Body of pancreas (tissue), 4 donors: ENCODE results near the gene SLC27A3. TPM values are rescaled to one million over a fixed set of nuclear protein-coding genes. Genes with fewer than 3 reads are reported as not detected.
A peak's percentile ranks its signal among the peaks of the same experiment; 100 is the strongest.

Experiments used
- ATAC-seq: fragments of 150-250 bp; one replicate; pipeline ENCODE4 v1.9.1; 2016
- DNase-seq, 4 donors: peaks; one replicate each; pipeline ENCODE4 v3.0.0-alpha.2; 2019
- H3K27ac ChIP-seq, 4 donors: fragments of 200-600 bp; sonication (generic); 1 replicate in 3 of 4; 2 replicates in 1 of 4; pipeline versions ENCODE4 v1.5.1 to v1.6.1; 2016 to 2019; ENCODE audit warnings: mild to moderate bottlenecking in 1 of 4, mixed read lengths in 1 of 4, moderate library complexity in 1 of 4
- H3K27me3 ChIP-seq, 2 donors: fragments of 200-600 bp; sonication (generic); one replicate each; pipeline ENCODE4 v1.6.0; 2016; ENCODE audit warnings: mild to moderate bottlenecking in 1 of 2
- H3K36me3 ChIP-seq, 2 donors: fragments of 200-600 bp; sonication (generic); replicated peaks in 1 of 2; 2 replicates each; pipeline ENCODE4 v1.5.1; 2016; ENCODE audit warnings: low read depth in 2 of 2; ENCODE audit not compliant: insufficient read depth in 1 of 2
- H3K4me1 ChIP-seq: fragments of 200-600 bp; sonication (generic); one replicate; pipeline ENCODE4 v1.6.0; 2016
- H3K4me3 ChIP-seq, 2 donors: fragments of 200-600 bp; sonication (generic); 1 replicate in 1 of 2; 2 replicates in 1 of 2; pipeline ENCODE4 v1.5.1; 2016 to 2019
- H3K9me3 ChIP-seq, 3 donors: fragments of 200-600 bp; sonication (generic); 1 replicate in 2 of 3; 2 replicates in 1 of 3; pipeline ENCODE4 v1.5.1; 2016
- CTCF ChIP-seq, 7 experiments: fragments of 450-650 bp in 4 of 7; fragments of 200-600 bp in 3 of 7; sonication (generic) in 3 of 7; IDR thresholded peaks; one replicate each; pipeline ENCODE4 v1.5.1; 2016 to 2019; ENCODE audit warnings: antibody characterized with exemption in 7 of 7
- POLR2A ChIP-seq, 3 donors: fragments of 450-650 bp; IDR thresholded peaks; one replicate each; pipeline ENCODE4 v1.6.1; 2016; ENCODE audit warnings: antibody characterized with exemption in 3 of 3, mild to moderate bottlenecking in 2 of 3
- WGBS, 2 donors: methylation state at CpG; one replicate each; pipeline ENCODE4 v1.1.5; 2017; 5-methylcytosine and 5-hydroxymethylcytosine counted together
- intact Hi-C: fragments of 100-400 bp; cut with DNase I; formaldehyde crosslinking; loops from one replicate; pipeline ENCODE4 v1.15.1; 2023
- total RNA-seq, 2 donors: library from RNA; depleted of rRNA; stranded (reverse); fragments of >200 nt; gene quantifications; one replicate each; pipeline ENCODE4 v1.1.0, GENCODE V29; 2016

SLC27A3 gene
- total RNA-seq, 2 donors from 2014 or later, result 15.0 to 21.1 TPM

- Histone ChIP-seq H3K27me3 (no peaks in the 10 kb centered on the region), H3K27ac (peak overlapping the region; percentile 16 to 81 (median 71)), H3K4me1 (peaks cover 38% of the 10 kb centered on the region), H3K4me3 (no peak overlapping the region), H3K36me3 (peaks cover 0 to 5% of the 10 kb centered on the region in 2 donors), H3K9me3 (no peaks in the 10 kb centered on the region)
- intact Hi-C loops, result no loop called here
- TF ChIP-seq POLR2A (IDR thresholded peaks at IDR 0.05) (no peak), CTCF (IDR thresholded peaks at IDR 0.05) (no peak)
- DNase-seq, result peak; percentile 65 to 86 (median 80)
- peak; percentile 81 for ATAC-seq
- WGBS, 2 donors, result 35 to 53% methylated on average over 4 of the region's 4 CpGs
Observed at GRCh38 chr1:153768316-153769181, 6.7 kb upstream of the SLC27A3 start.

GRCh38 chr1:153769221-153769620 lies 6.0 kb upstream of the SLC27A3 start:
- H3K4me1 ChIP-seq, result peaks cover 34% of the 10 kb centered on the region

GRCh38 chr1:153770797-153771196 lies 4.4 kb upstream of the SLC27A3 start:
- Histone ChIP-seq H3K36me3 (peaks cover 0 to 4% of the 10 kb centered on the region in 2 donors), H3K27ac (no peak overlapping the region), H3K4me3 (no peak overlapping the region), H3K27me3 (no peaks in the 10 kb centered on the region), H3K9me3 (no peaks in the 10 kb centered on the region), H3K4me1 (peaks cover 43% of the 10 kb centered on the region)
- no peak for DNase-seq
- ATAC-seq, result no peak
- no peak for TF ChIP-seq CTCF (IDR thresholded peaks at IDR 0.05)
- no peak for TF ChIP-seq POLR2A (IDR thresholded peaks at IDR 0.05)
- 71% methylated on average over 9 to 11 of the region's 11 CpGs for WGBS, 2 donors
- intact Hi-C loops, result no loop called here

More at GRCh38 chr1:153769221-153769620, 6.0 kb upstream of the SLC27A3 start:
- Histone ChIP-seq H3K9me3 (no peaks in the 10 kb centered on the region), H3K36me3 (peaks cover 0 to 5% of the 10 kb centered on the region in 2 donors), H3K4me3 (no peak overlapping the region), H3K27me3 (no peaks in the 10 kb centered on the region), H3K27ac (peak overlapping the region in 3 of 4 donors; percentile 65 to 81 (median 66))
- intact Hi-C loops, result no loop called here
- WGBS, 2 donors, result 75 to 79% methylated on average over 3 of the region's 3 CpGs
- DNase-seq (no peak), ATAC-seq (no peak)
- TF ChIP-seq CTCF (IDR thresholded peaks at IDR 0.05) (no peak), POLR2A (IDR thresholded peaks at IDR 0.05) (no peak)

- DNase-seq (no peak), ATAC-seq (no peak)
- no peaks in the 10 kb centered on the region for H3K27me3 ChIP-seq
- intact Hi-C loops, result no loop called here
- TF ChIP-seq POLR2A (IDR thresholded peaks at IDR 0.05) (no peak), CTCF (IDR thresholded peaks at IDR 0.05) (no peak)
- H3K36me3 ChIP-seq, result peaks cover 0 to 4% of the 10 kb centered on the region in 2 donors
- H3K27ac ChIP-seq, result peak overlapping the region in 1 of 4 donors; percentile 9
- no peak overlapping the region for H3K4me3 ChIP-seq
- H3K9me3 ChIP-seq, result no peaks in the 10 kb centered on the region
- peaks cover 47% of the 10 kb centered on the region for H3K4me1 ChIP-seq
- WGBS, 2 donors, result 86 to 100% methylated on average over 2 of the region's 2 CpGs
Observed at GRCh38 chr1:153771261-153771660, 3.9 kb upstream of the SLC27A3 start.
